Ishikawa (cell line): ENCODE measurements around the gene GSK3B.

ENCODE experiments used
- CEBPB ChIP-seq: IDR thresholded peaks from 2 replicates; pipeline ENCODE4 v1.6.1; 2012
- CREB1 ChIP-seq: IDR thresholded peaks from 2 replicates; pipeline ENCODE4 v1.6.1; 2012; ENCODE audit warnings: low read depth
- EGR1 ChIP-seq: IDR thresholded peaks from 2 replicates; pipeline ENCODE4 v1.6.1; 2012
- EP300 ChIP-seq: IDR thresholded peaks from 2 replicates; pipeline ENCODE4 v1.6.1; 2012; ENCODE audit warnings: borderline replicate concordance
- FOXM1 ChIP-seq: IDR thresholded peaks from 2 replicates; pipeline ENCODE4 v1.6.1; 2012; ENCODE audit warnings: low read depth, borderline replicate concordance
- MAX ChIP-seq: IDR thresholded peaks from 2 replicates; pipeline ENCODE4 v1.6.1; 2012
- NFIC ChIP-seq: IDR thresholded peaks from 2 replicates; pipeline ENCODE4 v1.6.1; 2012
- RAD21 ChIP-seq: IDR thresholded peaks from 2 replicates; pipeline ENCODE4 v1.6.1; 2012; ENCODE audit warnings: low read depth
- REST ChIP-seq: IDR thresholded peaks from 2 replicates; pipeline ENCODE4 v1.6.1; 2012; ENCODE audit warnings: low read depth, mild to moderate bottlenecking
- TAF1 ChIP-seq: IDR thresholded peaks from 2 replicates; pipeline ENCODE4 v1.6.1; 2012; ENCODE audit warnings: low read depth, mild to moderate bottlenecking
- TCF12 ChIP-seq: IDR thresholded peaks from 2 replicates; pipeline ENCODE4 v1.6.1; 2012; ENCODE audit warnings: low read depth
- TEAD4 ChIP-seq: IDR thresholded peaks from 2 replicates; pipeline ENCODE4 v1.6.1; 2012
- USF1 ChIP-seq: IDR thresholded peaks from 2 replicates; pipeline ENCODE4 v1.6.1; 2012
- YY1 ChIP-seq: IDR thresholded peaks from 2 replicates; pipeline ENCODE4 v1.6.1; 2012; ENCODE audit warnings: low read depth
- ZBTB7A ChIP-seq: IDR thresholded peaks from 2 replicates; pipeline ENCODE4 v1.6.1; 2012; ENCODE audit warnings: low read depth

The GSK3B gene

GRCh38 chr3:120064641-120065040 is 29.6 kb downstream of the GSK3B start:
- no peak for TF ChIP-seq MAX
- no peak for TF ChIP-seq NFIC

GRCh38 chr3:120062474-120062873 is 31.8 kb downstream of the GSK3B start:
- TF ChIP-seq TEAD4 (no peak), REST (peak; percentile 83)

- TF ChIP-seq REST (no peak), TEAD4 (no peak), TAF1 (no peak), MAX (no peak), CREB1 (no peak), USF1 (no peak), RAD21 (no peak), CEBPB (no peak)
These were observed 35.0 kb downstream of the GSK3B start for GRCh38 chr3:120059081-120059864.

GRCh38 chr3:120057626-120058025 is 36.6 kb downstream of the GSK3B start:
- no peak for TF ChIP-seq CREB1
- no peak for TF ChIP-seq ZBTB7A
- no peak for TF ChIP-seq TEAD4
- no peak for TF ChIP-seq TAF1
- no peak for TF ChIP-seq FOXM1
- TF ChIP-seq RAD21, result no peak
- no peak for TF ChIP-seq YY1
- TF ChIP-seq USF1, result no peak
- TF ChIP-seq EGR1, result no peak
- no peak for TF ChIP-seq EP300
- no peak for TF ChIP-seq REST
- TF ChIP-seq NFIC, result no peak
- TF ChIP-seq TCF12, result no peak
- no peak for TF ChIP-seq MAX
- TF ChIP-seq CEBPB, result no peak

- TF ChIP-seq EP300 (no peak), FOXM1 (no peak)
These were observed 37.2 kb downstream of the GSK3B start for GRCh38 chr3:120057029-120057428.
